Fibroblast of skin of abdomen (primary cell): Measurements from ENCODE around the gene ADPGK.
A peak's percentile ranks its signal among the peaks of the same experiment; 100 is the strongest.
"Not testable (repeated sequence)": the region's sequence is repeated elsewhere in the genome, so short reads cannot be mapped to it uniquely, and the experiment has no call there.

Experiments
- DNase-seq: peaks from one replicate; pipeline ENCODE4 v3.0.0-alpha.2; 2013

ADPGK gene

DNA sequence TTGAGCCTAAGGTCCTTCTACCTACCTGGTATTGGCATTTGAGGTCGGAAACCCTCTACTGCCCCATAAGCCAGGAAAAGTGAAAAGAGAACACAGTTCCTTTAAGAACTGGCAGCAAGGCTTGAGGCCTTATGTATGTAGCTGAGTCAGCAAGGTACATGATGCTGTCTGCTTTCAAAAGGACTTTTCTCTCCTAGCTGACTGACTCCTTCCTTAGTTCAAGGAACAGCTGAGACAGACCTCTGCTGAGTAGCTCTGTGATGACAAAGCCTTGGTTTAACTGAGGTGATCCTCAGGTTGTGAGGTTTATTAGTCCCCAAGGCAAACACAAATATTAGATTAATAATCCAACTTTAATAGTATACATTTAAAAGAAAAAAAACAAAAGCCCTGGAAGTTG, 45.8 kb downstream of the ADPGK start:
- no peak for DNase-seq

DNA sequence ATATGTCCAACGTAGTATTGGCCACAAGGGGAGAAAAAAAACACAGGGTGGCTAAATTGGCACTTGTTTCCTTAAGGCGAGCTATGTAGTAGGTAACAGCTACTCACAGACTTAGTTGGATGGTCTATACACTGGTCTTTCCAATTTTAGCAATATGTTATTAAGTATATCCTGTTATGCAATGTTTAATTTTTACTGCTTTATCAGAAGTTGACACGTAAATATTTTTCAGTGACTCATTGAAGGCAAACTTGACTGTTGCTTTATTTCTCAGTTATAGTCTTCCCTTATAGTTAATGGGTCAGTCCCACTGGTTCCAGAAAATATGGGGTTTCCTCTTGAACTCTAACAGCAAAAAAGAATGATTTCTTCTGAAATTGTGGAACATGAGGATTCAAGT, 46.5 kb downstream of the ADPGK start:
- DNase-seq, result no peak

DNA sequence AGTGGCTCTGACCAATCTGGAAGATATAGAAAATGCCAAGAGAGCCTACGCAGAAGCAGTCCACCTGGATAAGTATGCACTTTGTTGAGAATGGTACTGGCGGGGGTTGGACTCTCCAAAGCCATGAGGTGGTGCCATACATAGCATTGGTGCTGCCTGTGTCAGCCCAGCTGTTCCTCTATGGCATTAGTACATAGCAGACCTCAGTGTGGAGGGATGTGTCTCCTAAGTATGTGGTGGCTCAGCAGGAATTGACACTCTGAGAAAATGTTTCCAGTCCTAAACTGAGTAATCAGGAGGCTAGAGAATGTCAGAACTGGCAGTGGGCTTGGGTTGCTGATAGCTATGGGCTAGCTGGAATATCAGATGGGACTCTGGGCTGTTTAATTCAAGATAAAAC, 48.4 kb downstream of the ADPGK start:
- no peak for DNase-seq

DNA sequence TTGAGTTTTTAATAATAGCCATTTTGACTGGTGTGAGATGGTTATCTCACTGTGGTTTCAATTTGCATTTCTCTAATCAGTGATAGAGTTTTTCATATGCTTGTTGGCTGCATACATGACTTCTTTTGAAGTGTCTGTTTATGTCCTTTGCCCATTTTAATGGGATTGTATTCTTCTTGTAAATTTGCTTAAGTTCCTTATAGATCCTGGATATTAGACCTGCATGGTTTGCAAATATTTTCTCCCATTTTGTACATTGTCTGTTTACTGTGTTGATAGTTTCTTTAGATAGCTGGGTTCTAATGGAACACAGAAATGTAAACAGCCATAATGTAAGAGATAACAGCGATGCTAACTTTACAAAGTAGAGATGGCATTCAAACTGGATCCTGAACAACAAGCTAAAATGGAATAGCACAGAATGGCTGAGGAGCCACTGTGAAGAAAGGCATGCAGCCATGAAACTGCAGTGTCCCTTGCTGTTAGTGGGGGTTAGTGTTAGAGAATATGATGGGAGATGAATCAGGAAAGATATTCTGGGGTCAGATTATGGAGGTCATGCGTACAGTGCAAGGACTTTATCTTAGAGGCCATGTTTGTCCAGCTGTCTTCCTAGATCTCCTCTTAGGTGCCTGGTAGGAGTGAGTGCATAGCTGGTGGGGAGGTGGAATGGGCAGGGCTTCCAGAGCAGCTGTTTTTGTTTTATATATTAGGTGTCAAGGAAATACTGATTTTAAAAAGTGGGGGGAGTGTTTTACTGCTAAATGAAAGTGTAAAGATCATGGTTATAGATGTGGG, 49.4 kb downstream of the ADPGK start:
- no peak for DNase-seq

DNA sequence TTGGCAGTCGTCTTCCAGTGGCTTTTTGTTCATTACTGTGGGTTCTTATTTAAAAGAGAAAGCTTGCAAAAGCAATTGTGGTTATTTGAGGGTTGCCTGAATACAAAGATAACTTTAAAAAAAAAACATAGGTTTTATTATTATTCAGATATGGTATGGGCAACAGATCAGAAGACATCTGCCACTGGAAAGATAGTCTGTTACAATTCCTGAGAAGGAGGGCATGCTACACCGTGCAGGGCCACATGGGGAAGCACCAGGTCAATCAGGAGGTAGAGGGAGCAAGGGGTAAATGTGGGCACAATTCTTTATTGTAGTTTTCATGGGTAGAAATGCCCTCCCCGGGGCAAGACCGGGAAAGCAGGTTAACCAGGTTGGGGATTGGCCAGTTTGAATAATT, 51.0 kb downstream of the ADPGK start:
- no peak for DNase-seq

DNA sequence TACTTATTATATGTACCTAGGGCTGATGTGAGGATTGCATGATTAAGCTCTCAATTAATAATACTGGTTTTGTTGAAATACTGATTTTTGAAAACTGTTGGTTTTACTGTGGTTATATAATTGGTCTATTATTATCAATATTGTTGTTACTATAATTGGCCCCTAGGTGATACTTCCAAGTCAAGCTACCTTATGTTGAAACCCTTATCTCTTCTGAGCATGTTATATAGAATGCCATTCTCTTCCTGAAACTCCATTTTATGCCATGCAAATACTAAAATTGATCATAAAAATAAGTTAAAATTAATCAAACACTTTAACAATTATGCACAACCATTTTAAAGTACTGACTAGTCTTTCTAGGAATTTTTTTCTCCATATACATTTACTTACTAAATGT, 51.5 kb downstream of the ADPGK start:
- no peak for DNase-seq

DNA sequence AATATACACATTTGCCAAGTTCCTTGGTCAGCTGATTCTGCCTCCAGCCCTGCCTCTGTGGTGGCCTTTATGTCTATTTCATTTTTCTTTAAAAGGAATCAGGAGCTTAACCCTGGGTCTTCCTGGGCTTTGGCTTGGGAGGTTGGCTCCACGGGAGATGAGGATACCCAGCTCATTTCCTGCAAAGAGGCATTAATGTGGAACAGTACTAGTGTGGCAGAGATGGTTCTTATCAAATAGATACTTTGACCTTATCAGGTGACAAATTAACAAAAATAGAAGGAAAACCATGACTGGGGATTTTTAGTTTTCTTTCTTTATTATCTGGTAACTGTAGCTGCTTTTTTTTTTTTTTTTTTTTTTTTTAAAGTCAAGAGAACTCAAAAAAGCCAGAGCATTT, 54.7 kb downstream of the ADPGK start:
- no peak for DNase-seq

DNA sequence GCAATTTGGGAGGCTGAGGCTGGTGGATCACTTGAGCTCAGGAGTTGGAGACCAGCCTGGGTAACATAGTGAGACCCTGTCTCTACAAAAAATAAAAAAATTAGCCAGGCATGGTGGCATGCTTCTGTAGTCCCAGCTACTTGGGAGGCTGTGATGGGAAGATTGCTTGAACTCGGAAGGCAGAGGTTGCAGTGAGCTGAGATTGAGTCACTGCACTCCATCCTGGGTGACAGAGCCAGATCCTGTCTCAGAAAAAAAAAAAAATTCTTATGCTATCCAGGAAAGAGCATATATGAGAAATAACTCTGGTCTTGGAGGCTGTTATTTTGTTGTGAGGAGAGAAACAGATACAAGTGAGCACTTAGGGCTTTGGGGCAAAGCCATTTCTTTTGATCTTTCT, 55.3 kb downstream of the ADPGK start:
- DNase-seq, result not testable (repeated sequence)

DNA sequence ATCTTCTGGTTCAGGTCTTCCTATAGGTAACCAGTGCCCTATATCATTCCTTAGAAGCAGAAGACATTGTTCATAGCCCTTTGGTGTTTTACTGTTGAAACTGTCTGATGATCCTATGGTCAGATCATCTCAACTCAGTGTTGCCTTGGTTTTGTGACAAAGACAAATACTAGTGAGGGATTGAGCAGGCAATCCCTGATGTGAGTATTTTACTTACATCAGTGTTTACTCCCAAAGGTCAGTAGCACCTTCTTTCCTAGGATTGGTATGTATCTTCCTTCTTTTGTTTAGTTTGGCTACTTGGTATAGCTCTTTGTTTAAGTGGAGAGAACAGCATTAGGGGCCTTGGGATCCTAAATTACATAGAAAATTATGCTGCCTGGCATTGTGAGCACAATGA, 56.4 kb downstream of the ADPGK start:
- no peak for DNase-seq

DNA sequence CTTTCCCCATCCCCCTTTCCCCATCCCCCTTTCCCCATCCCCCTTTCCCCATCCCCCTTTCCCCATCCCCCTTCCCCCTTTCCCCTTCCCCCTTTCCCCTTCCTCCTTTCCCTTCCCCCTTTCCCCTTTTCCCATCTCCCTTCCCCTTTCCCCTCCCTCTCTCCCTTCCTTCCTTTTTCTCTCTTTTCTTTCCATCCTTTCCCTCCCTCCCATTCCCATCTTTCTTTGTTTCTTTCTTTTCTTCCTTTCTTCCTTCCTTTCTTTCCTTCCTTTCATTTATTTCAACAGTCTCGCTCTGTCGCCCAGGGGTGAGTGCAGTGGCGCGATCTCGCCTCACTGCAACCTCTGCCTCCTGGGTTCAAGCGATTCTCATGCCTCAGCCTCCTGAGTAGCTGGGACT, 57.7 kb downstream of the ADPGK start:
- not testable (repeated sequence) for DNase-seq

DNA sequence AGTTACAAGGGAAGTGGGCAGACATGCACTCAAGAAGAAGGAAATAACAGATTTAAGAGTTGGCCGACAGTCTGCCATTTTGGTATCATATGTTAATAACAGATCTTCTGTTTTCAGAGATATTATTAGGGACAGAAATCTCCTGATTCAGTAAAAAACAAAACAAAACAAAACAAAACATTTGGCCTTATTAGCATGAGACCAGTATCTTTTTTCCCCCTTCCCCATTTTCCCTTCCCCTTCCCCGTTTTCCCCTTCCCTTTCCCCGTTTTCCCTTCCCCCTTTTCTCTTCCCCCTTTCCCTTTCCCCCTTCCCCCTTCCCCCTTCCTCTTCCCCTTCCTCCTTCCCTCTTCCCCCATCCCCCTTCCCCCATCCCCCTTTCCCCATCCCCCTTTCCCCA, 58.1 kb downstream of the ADPGK start:
- DNase-seq, result no peak

DNA sequence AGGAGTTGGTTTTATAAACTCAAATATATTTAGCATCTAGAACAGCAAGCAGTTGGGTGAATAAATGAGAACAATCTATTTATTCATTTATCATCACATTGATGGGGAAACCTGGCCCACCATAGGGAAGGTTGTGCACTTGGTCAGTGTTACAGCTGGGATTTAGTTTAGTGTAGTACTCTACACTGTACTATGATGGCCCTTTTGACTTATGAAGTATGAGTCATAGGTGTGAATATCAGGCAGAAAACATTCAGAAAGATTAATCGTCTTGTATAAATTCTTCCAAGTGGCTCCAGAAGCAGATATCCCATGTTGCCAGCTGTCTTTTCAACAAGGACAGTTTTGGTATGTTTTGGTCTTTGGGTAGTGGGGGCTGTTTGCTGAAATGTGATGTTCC, 59.5 kb downstream of the ADPGK start:
- DNase-seq, result no peak

DNA sequence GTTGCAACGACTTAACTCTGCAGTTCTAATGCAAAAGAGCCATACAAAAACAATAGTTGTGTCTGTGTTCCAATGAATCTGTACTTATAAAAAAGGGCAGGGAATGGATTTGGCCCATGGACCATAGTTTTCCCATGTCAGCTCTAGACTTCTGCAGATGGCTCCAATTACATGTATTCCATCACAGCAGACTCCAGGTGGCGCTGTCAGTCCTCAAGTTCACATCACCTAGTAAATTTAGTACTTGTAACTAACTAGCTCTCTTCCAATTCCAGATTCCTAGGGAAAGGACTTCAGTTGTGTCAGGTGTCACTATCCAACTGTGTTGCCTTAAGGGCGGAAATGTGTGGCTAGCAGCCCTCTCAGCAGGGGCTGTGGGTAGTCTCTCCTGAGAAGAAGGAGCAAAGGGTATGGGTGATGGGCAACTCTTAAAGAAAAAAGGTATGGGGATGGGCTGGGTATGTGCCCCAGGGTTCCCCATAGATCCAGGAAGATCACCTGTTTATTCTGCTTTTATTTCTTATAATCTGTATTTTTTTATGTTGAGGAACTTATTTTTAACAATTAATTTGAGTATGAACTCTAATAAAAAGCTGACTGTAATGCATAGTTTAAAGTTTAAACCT, 61.4 kb downstream of the ADPGK start:
- peak; percentile 64 for DNase-seq

DNA sequence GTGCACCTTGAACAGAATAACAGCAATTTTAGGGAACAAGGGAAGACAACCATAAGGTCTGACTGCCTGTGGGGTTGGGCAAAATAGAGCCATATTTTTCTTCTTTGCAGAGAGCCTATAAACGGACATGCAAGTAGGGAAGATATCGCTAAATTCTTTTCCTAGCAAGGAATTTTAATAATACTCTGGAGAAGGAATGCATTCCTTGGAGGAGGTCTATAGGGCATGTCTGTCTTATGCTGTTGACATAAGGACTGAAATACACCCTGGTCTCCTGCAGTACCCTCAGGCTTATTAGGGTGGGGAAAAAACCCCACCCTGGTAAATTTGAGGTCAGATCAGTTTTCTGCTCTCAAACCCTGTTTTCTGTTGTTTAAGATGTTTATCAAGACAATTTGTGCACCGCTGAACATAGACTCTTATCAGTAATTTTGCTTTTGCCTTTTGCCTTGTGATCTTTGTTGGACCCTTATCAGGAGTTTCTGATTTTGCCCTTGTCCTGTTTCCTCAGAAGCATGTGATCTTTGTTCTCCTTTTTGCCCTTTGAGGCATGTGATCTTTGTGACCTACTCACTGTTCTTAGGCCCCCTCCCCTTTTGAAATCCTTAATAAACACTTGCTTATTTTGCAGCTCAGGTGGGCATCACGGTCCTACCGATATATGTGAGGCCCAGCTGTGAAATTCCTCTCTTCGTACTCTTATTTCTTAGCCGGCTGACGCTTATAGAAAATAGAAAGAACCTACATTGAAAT, 74.8 kb downstream of the ADPGK start:
- peak; percentile 18 for DNase-seq

DNA sequence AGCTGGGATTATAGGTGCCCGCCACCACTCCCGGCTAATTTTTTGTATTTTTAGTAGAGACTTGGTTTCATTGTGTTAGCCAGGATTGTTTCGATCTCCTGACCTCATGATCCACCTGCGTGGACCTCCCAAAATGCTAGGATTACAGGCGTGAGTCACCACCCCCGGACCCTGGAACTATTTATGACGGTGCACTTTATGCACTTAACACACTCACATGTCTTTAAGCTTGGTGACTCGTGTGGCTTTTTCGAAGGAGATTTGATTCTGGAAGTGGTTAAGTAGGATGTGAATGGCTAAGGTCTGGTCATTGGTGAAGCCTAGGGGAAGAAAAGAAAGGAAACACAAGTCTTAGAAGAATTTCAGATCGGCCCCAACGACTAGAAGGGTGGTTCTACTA, 77.3 kb downstream of the ADPGK start:
- DNase-seq, result peak; percentile 33
